ENCODE measurements around the gene MRPL28.

- TF ChIP-seq CTCF (IDR thresholded peaks at IDR 0.05) (no peak), POLR2A (IDR thresholded peaks at IDR 0.05) (no peak)
These were observed 5.8 kb upstream of the MRPL28 start for GRCh38 chr16:375927-376816.

Measured in heart left ventricle (tissue), 13 donors.